HepG2 (cell line): ENCODE results near the gene LRRC32.

ENCODE experiments used
- IKZF1 ChIP-seq: fragments of 450-650 bp; IDR thresholded peaks from 2 replicates; pipeline ENCODE4 v1.7.1; 2016
- JARID2 ChIP-seq: sonication (generic); formaldehyde crosslinking; IDR thresholded peaks from 2 replicates; pipeline ENCODE4 v1.8.1; 2023; ENCODE audit warnings: missing genetic modification reagents, inconsistent platforms; ENCODE audit not compliant: insufficient replicate concordance
- KDM3A ChIP-seq: IDR thresholded peaks from 2 replicates; pipeline ENCODE4 v1.6.1; 2018; ENCODE audit warnings: low read depth, missing compliant biosample characterization
- POLR2AphosphoS2 ChIP-seq: IDR thresholded peaks from 2 replicates; pipeline ENCODE4 v1.6.1; 2011; ENCODE audit warnings: low read depth, low read length, improper control_type of control experiment
- POLR2AphosphoS5 ChIP-seq: IDR thresholded peaks from 2 replicates; pipeline ENCODE4 v1.6.1; 2012; ENCODE audit warnings: low read depth, low read length
- SIN3A ChIP-seq: IDR thresholded peaks from 2 replicates; pipeline ENCODE4 v1.6.1; 2011; ENCODE audit warnings: low read depth, mild to moderate bottlenecking, control low read depth, low read length, borderline replicate concordance
- SP2 ChIP-seq: sonication (generic); formaldehyde crosslinking; IDR thresholded peaks from 2 replicates; pipeline ENCODE4 v1.5.1; 2020; ENCODE audit warnings: mild to moderate bottlenecking, missing genetic modification reagents
- TF ChIP-seq, protein P1 (sequence below): sonication (generic); formaldehyde crosslinking; IDR thresholded peaks from 2 replicates; pipeline ENCODE4 v1.5.0; 2020; ENCODE audit warnings: mild to moderate bottlenecking, missing genetic modification reagents, moderate library complexity
- TF ChIP-seq, protein P2 (sequence below), 2 experiments: IDR thresholded peaks; 2 replicates each; pipeline ENCODE4 v1.6.1; 2011 to 2012; ENCODE audit warnings: low read length in 2 of 2, borderline replicate concordance in 1 of 2, low read depth in 1 of 2, mild to moderate bottlenecking in 1 of 2, moderate library complexity in 1 of 2
- TF ChIP-seq, protein P3 (sequence below): IDR thresholded peaks from 2 replicates; pipeline ENCODE4 v1.6.1; 2016; ENCODE audit warnings: mild to moderate bottlenecking, missing biosample characterization, missing genetic modification reagents
- TF ChIP-seq, protein P4 (sequence below): sonication (generic); formaldehyde crosslinking; IDR thresholded peaks from 2 replicates; pipeline ENCODE4 v1.4.0; 2020; ENCODE audit warnings: missing genetic modification reagents

DNA sequence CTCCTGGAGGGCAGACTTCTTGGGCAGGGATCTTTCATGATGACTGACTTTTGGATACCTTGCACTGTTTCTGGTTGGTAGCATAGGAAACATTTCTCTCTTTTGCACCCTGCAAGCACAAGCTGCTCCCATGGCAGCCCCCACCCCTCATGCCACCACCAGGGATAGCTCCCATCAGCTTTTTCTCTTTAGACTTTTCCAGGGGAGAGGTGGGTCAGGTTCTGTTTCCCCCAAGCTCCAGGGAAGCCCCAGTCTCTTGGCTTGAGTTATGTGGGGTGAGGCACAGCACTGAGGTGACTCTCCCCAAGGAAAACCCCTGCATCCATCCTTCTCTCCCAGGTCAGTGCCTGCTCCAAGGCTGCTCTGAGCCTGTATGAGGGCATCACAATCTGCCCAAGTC lies 22.5 kb downstream of the LRRC32 start:
- TF ChIP-seq, protein P1, sequence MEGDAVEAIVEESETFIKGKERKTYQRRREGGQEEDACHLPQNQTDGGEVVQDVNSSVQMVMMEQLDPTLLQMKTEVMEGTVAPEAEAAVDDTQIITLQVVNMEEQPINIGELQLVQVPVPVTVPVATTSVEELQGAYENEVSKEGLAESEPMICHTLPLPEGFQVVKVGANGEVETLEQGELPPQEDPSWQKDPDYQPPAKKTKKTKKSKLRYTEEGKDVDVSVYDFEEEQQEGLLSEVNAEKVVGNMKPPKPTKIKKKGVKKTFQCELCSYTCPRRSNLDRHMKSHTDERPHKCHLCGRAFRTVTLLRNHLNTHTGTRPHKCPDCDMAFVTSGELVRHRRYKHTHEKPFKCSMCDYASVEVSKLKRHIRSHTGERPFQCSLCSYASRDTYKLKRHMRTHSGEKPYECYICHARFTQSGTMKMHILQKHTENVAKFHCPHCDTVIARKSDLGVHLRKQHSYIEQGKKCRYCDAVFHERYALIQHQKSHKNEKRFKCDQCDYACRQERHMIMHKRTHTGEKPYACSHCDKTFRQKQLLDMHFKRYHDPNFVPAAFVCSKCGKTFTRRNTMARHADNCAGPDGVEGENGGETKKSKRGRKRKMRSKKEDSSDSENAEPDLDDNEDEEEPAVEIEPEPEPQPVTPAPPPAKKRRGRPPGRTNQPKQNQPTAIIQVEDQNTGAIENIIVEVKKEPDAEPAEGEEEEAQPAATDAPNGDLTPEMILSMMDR = no peak
- TF ChIP-seq KDM3A (CRISPR knock-in tag) = no peak
- no peak for TF ChIP-seq POLR2AphosphoS2
- no peak for TF ChIP-seq SP2
- TF ChIP-seq, protein P2, sequence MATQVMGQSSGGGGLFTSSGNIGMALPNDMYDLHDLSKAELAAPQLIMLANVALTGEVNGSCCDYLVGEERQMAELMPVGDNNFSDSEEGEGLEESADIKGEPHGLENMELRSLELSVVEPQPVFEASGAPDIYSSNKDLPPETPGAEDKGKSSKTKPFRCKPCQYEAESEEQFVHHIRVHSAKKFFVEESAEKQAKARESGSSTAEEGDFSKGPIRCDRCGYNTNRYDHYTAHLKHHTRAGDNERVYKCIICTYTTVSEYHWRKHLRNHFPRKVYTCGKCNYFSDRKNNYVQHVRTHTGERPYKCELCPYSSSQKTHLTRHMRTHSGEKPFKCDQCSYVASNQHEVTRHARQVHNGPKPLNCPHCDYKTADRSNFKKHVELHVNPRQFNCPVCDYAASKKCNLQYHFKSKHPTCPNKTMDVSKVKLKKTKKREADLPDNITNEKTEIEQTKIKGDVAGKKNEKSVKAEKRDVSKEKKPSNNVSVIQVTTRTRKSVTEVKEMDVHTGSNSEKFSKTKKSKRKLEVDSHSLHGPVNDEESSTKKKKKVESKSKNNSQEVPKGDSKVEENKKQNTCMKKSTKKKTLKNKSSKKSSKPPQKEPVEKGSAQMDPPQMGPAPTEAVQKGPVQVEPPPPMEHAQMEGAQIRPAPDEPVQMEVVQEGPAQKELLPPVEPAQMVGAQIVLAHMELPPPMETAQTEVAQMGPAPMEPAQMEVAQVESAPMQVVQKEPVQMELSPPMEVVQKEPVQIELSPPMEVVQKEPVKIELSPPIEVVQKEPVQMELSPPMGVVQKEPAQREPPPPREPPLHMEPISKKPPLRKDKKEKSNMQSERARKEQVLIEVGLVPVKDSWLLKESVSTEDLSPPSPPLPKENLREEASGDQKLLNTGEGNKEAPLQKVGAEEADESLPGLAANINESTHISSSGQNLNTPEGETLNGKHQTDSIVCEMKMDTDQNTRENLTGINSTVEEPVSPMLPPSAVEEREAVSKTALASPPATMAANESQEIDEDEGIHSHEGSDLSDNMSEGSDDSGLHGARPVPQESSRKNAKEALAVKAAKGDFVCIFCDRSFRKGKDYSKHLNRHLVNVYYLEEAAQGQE (IDR thresholded peaks at IDR 0.05; ENCODE audit: borderline replicate concordance in 1 of 2, low read depth in 1 of 2, low read length in 2 of 2) = no peak
- TF ChIP-seq, protein P3, sequence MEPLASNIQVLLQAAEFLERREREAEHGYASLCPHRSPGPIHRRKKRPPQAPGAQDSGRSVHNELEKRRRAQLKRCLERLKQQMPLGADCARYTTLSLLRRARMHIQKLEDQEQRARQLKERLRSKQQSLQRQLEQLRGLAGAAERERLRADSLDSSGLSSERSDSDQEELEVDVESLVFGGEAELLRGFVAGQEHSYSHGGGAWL (CRISPR knock-in tag) = no peak
- no peak for TF ChIP-seq SIN3A
- TF ChIP-seq, protein P4, sequence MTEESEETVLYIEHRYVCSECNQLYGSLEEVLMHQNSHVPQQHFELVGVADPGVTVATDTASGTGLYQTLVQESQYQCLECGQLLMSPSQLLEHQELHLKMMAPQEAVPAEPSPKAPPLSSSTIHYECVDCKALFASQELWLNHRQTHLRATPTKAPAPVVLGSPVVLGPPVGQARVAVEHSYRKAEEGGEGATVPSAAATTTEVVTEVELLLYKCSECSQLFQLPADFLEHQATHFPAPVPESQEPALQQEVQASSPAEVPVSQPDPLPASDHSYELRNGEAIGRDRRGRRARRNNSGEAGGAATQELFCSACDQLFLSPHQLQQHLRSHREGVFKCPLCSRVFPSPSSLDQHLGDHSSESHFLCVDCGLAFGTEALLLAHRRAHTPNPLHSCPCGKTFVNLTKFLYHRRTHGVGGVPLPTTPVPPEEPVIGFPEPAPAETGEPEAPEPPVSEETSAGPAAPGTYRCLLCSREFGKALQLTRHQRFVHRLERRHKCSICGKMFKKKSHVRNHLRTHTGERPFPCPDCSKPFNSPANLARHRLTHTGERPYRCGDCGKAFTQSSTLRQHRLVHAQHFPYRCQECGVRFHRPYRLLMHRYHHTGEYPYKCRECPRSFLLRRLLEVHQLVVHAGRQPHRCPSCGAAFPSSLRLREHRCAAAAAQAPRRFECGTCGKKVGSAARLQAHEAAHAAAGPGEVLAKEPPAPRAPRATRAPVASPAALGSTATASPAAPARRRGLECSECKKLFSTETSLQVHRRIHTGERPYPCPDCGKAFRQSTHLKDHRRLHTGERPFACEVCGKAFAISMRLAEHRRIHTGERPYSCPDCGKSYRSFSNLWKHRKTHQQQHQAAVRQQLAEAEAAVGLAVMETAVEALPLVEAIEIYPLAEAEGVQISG (CRISPR knock-in tag) = no peak
- no peak for TF ChIP-seq IKZF1
- TF ChIP-seq POLR2AphosphoS5 = no peak
- no peak for TF ChIP-seq JARID2 (CRISPR knock-in tag)
